Measurements from ENCODE around the gene GALNT17.

Gene GALNT17

DNA sequence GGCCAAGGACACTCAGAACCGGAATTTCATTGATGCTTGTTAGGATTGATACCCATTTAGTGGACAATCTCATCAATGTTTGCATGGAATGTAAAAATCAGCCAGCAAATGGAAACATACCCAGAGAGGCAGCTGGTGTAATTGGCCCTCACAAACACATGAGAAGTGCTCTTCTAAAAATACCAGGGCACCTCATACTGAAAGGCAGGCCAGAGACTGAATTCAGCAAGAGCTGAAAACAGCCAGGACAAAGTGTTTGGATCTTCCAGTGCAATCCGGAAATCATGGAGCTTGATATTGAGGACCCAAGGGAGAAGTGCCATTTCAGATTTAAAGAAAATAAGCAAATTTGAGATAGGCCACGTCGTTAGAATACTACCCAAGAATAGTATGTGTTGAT lies 498.6 kb downstream of the GALNT17 start:
- TF ChIP-seq SIN3A (IDR thresholded peaks at IDR 0.05; ENCODE audit: borderline replicate concordance, insufficient read depth, low read length) (no peak), FOXP2 (optimal IDR thresholded peaks at IDR 0.05; ENCODE audit: borderline replicate concordance, extremely low read depth, extremely low read length, insufficient read depth) (no peak), TAF1 (IDR thresholded peaks at IDR 0.05; ENCODE audit: borderline replicate concordance, insufficient read depth, low read length) (no peak), POLR2AphosphoS5 (IDR thresholded peaks at IDR 0.05; ENCODE audit: low read depth, low read length) (no peak)
- TF ChIP-seq, protein P1, sequence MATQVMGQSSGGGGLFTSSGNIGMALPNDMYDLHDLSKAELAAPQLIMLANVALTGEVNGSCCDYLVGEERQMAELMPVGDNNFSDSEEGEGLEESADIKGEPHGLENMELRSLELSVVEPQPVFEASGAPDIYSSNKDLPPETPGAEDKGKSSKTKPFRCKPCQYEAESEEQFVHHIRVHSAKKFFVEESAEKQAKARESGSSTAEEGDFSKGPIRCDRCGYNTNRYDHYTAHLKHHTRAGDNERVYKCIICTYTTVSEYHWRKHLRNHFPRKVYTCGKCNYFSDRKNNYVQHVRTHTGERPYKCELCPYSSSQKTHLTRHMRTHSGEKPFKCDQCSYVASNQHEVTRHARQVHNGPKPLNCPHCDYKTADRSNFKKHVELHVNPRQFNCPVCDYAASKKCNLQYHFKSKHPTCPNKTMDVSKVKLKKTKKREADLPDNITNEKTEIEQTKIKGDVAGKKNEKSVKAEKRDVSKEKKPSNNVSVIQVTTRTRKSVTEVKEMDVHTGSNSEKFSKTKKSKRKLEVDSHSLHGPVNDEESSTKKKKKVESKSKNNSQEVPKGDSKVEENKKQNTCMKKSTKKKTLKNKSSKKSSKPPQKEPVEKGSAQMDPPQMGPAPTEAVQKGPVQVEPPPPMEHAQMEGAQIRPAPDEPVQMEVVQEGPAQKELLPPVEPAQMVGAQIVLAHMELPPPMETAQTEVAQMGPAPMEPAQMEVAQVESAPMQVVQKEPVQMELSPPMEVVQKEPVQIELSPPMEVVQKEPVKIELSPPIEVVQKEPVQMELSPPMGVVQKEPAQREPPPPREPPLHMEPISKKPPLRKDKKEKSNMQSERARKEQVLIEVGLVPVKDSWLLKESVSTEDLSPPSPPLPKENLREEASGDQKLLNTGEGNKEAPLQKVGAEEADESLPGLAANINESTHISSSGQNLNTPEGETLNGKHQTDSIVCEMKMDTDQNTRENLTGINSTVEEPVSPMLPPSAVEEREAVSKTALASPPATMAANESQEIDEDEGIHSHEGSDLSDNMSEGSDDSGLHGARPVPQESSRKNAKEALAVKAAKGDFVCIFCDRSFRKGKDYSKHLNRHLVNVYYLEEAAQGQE (IDR thresholded peaks at IDR 0.05; ENCODE audit: insufficient read depth in 1 of 2, low read depth in 2 of 2, low read length in 2 of 2) = no peak

DNA sequence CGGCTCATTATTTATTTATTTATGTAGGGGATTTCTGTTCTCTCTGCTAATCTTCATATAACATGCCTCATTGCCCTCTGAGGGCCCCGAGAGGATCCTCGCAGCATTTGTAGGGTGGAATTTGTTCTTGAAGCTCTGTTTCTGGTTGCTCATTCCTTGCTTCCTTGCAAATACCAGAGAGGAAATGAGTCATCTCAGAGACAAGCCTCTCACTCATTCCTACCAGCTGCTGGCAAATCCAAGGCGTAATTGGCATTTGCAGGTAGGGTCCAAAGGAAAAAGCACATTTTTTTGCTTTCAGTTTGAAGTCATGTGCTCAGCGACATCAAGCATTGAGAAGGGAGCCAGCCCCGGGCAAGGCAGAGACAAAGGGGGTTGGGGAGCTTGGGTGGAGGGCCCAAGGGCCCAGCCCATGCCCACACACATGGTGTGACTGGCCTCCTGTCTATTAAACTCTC lies 501.6 kb downstream of the GALNT17 start:
- TF ChIP-seq FOXP2 (optimal IDR thresholded peaks at IDR 0.05; ENCODE audit: borderline replicate concordance, extremely low read depth, extremely low read length, insufficient read depth) = no peak
- TF ChIP-seq TAF1 (IDR thresholded peaks at IDR 0.05; ENCODE audit: borderline replicate concordance, insufficient read depth, low read length) = no peak
- TF ChIP-seq SIN3A (IDR thresholded peaks at IDR 0.05; ENCODE audit: borderline replicate concordance, insufficient read depth, low read length) = no peak
- TF ChIP-seq, protein P1 (IDR thresholded peaks at IDR 0.05; ENCODE audit: insufficient read depth in 1 of 2, low read depth in 2 of 2, low read length in 2 of 2) = no peak
- no peak for TF ChIP-seq POLR2AphosphoS5 (IDR thresholded peaks at IDR 0.05; ENCODE audit: low read depth, low read length)

DNA sequence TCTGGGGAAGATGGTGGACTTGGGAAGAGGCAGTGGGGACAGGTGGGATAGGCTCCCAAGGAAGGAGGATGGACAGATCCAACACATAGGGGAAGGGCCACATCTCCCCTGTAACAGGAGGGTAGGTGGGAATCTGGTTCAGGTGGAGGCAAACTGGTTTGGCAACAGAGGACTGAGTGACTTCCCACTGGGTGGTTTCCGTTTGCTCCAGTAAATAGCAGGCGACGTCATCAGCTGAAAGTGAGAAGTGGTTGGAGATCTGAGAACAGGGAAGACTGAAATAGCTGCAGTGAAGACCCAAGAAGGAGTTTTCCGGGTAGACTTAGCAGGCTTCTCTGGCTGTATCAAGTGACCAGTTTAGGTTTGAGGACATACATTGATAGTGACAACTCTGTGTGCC lies 504.4 kb downstream of the GALNT17 start:
- TF ChIP-seq, protein P1 (IDR thresholded peaks at IDR 0.05; ENCODE audit: insufficient read depth in 1 of 2, low read depth in 2 of 2, low read length in 2 of 2) = no peak
- TF ChIP-seq TAF1 (IDR thresholded peaks at IDR 0.05; ENCODE audit: borderline replicate concordance, insufficient read depth, low read length) (no peak), POLR2AphosphoS5 (IDR thresholded peaks at IDR 0.05; ENCODE audit: low read depth, low read length) (no peak)

DNA sequence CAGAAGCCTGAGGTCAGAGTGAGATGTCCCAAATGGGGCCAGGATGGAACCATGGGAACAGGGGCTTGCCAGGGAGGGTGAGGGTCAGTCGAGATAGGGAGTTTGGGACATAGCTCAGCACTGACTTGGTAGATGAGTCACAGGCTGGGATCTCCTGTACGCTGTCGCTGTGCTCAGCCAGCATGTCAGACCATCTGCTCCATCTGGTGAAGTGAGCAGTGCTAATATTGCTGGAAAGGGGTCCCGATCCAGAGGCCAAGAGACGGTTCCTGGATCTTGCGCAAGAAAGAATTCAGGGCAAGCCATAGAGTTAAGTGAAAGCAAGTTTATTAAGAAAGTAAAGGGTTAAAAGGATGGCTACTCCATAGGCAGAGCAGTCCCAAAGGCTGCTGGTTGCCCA lies 505.6 kb downstream of the GALNT17 start:
- TF ChIP-seq SIN3A (IDR thresholded peaks at IDR 0.05; ENCODE audit: borderline replicate concordance, insufficient read depth, low read length) = no peak
- TF ChIP-seq FOXP2 (optimal IDR thresholded peaks at IDR 0.05; ENCODE audit: borderline replicate concordance, extremely low read depth, extremely low read length, insufficient read depth) = no peak
- TF ChIP-seq POLR2AphosphoS5 (IDR thresholded peaks at IDR 0.05; ENCODE audit: low read depth, low read length) = no peak
- no peak for TF ChIP-seq TAF1 (IDR thresholded peaks at IDR 0.05; ENCODE audit: borderline replicate concordance, insufficient read depth, low read length)
- TF ChIP-seq, protein P1 (IDR thresholded peaks at IDR 0.05; ENCODE audit: insufficient read depth in 1 of 2, low read depth in 2 of 2, low read length in 2 of 2) = no peak

DNA sequence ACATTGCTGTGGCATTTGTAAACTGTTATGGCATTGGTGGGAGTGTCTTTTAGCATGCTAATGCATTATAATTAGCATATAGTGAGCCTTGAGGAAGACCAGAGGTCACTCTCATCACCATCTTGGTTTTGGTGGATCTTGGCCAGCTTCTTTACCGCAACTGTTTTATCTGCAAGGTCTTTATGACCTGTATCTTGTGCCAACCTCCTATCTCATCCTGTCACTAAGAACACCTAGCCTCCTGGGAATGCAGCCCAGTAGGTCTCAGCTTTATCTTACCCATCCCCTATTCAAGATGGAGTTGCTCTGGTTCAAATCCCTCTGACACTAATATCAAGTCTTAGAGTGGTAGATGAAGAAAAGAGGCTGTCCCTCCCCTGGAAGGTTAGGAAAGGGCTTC lies 506.2 kb downstream of the GALNT17 start:
- TF ChIP-seq, protein P1 (IDR thresholded peaks at IDR 0.05; ENCODE audit: insufficient read depth in 1 of 2, low read depth in 2 of 2, low read length in 2 of 2) = no peak
- no peak for TF ChIP-seq FOXP2 (optimal IDR thresholded peaks at IDR 0.05; ENCODE audit: borderline replicate concordance, extremely low read depth, extremely low read length, insufficient read depth)
- TF ChIP-seq POLR2AphosphoS5 (IDR thresholded peaks at IDR 0.05; ENCODE audit: low read depth, low read length) = no peak
- no peak for TF ChIP-seq SIN3A (IDR thresholded peaks at IDR 0.05; ENCODE audit: borderline replicate concordance, insufficient read depth, low read length)
